Neural cell (in vitro differentiated cells): ENCODE measurements around the gene DNAAF3. TPM values are rescaled to one million over a fixed set of nuclear protein-coding genes. Genes with fewer than 3 reads are reported as not detected.

Experiments used
- H2AFZ ChIP-seq: fragments of 200-600, 300-800 bp; sonication (generic), shearing (Covaris generic); 2 replicates; pipeline ENCODE4 v1.6.0; 2014; ENCODE audit warnings: low read depth, mild to moderate bottlenecking, antibody characterized with exemption, low read length, moderate library complexity
- H3F3A ChIP-seq: fragments of 200-600 bp; shearing (Covaris generic); 2 replicates; pipeline ENCODE4 v1.6.1; 2016; ENCODE audit warnings: mild to moderate bottlenecking, moderate library complexity, mixed read lengths, antibody characterized with exemption, low read length; ENCODE audit not compliant: insufficient read depth, poor library complexity, severe bottlenecking
- H3K27ac ChIP-seq: fragments of 200-600, 300-800 bp; sonication (generic), shearing (Covaris generic); 2 replicates; pipeline ENCODE4 v1.5.1; 2014; ENCODE audit warnings: mild to moderate bottlenecking, low read length, moderate library complexity
- H3K27me3 ChIP-seq: fragments of 300-800, 200-600 bp; sonication (generic), shearing (Covaris generic); 2 replicates; pipeline ENCODE4 v1.6.0; 2014; ENCODE audit warnings: mild to moderate bottlenecking, low read depth, low read length, moderate library complexity; ENCODE audit not compliant: insufficient read depth
- H3K36me3 ChIP-seq: fragments of 300-800, 200-600 bp; sonication (generic), shearing (Covaris generic); 2 replicates; pipeline ENCODE4 v1.5.1; 2014; ENCODE audit warnings: mild to moderate bottlenecking, antibody characterized with exemption, low read length, moderate library complexity; ENCODE audit not compliant: insufficient read depth
- H3K4me2 ChIP-seq: fragments of 300-800, 200-600 bp; sonication (generic), shearing (Covaris generic); 2 replicates; pipeline ENCODE4 v1.6.0; 2014; ENCODE audit warnings: mild to moderate bottlenecking, low read length
- H3K4me3 ChIP-seq: fragments of 300-800, 200-600 bp; sonication (generic), shearing (Covaris generic); 2 replicates; pipeline ENCODE4 v1.5.1; 2014; ENCODE audit warnings: mild to moderate bottlenecking, low read length, moderate library complexity
- H3K79me2 ChIP-seq: fragments of 200-600 bp; shearing (Covaris generic); replicated peaks from 2 replicates; pipeline ENCODE4 v1.6.0; 2014; ENCODE audit warnings: mild to moderate bottlenecking, low read length, moderate library complexity; ENCODE audit not compliant: insufficient read depth
- H3K9ac ChIP-seq: fragments of 300-800, 200-600 bp; sonication (generic), shearing (Covaris generic); 2 replicates; pipeline ENCODE4 v1.6.1; 2016; ENCODE audit warnings: mild to moderate bottlenecking, low read length, mixed read lengths
- H3K9me2 ChIP-seq: fragments of 200-600 bp; shearing (Covaris generic); 2 replicates; pipeline ENCODE4 v1.6.1; 2016; ENCODE audit warnings: mild to moderate bottlenecking, low read length, mixed read lengths; ENCODE audit not compliant: insufficient read depth
- H3K9me3 ChIP-seq: fragments of 200-600, 300-800 bp; sonication (generic), shearing (Covaris generic); 2 replicates; pipeline ENCODE4 v1.6.1; 2016; ENCODE audit warnings: mild to moderate bottlenecking, mixed run types, low read length, moderate library complexity, mixed read lengths
- H4K20me1 ChIP-seq: fragments of 200-600 bp; shearing (Covaris generic); 2 replicates; pipeline ENCODE4 v1.6.1; 2016; ENCODE audit warnings: mild to moderate bottlenecking, mixed run types; ENCODE audit not compliant: insufficient read depth
- EP300 ChIP-seq: fragments of 450-650 bp; conservative IDR thresholded peaks from 2 replicates; pipeline ENCODE4 v1.6.1; 2014; ENCODE audit warnings: antibody characterized with exemption, mild to moderate bottlenecking, moderate library complexity; ENCODE audit not compliant: poor library complexity, severe bottlenecking
- EZH2 ChIP-seq: fragments of 200-600, 300-800 bp; shearing (Covaris generic), sonication (generic); IDR thresholded peaks from 2 replicates; pipeline ENCODE4 v1.6.1; 2014; ENCODE audit warnings: antibody characterized with exemption, low read length, borderline replicate concordance, mild to moderate bottlenecking; ENCODE audit not compliant: insufficient read depth, poor library complexity, severe bottlenecking
- MXI1 ChIP-seq: fragments of 450-650 bp; conservative IDR thresholded peaks from 2 replicates; pipeline ENCODE4 v1.6.1; 2014; ENCODE audit warnings: antibody characterized with exemption, mild to moderate bottlenecking; ENCODE audit not compliant: poor library complexity, severe bottlenecking
- POLR2AphosphoS5 ChIP-seq: IDR thresholded peaks from 2 replicates; pipeline ENCODE4 v1.6.1; 2012
- RAD21 ChIP-seq: fragments of 450-650 bp; conservative IDR thresholded peaks from 2 replicates; pipeline ENCODE4 v1.6.1; 2014; ENCODE audit warnings: antibody characterized with exemption, mild to moderate bottlenecking, moderate library complexity
- SMC3 ChIP-seq: fragments of 450-650 bp; conservative IDR thresholded peaks from 2 replicates; pipeline ENCODE4 v1.6.1; 2014; ENCODE audit warnings: antibody characterized with exemption, mild to moderate bottlenecking, moderate library complexity; ENCODE audit not compliant: poor library complexity
- TAF1 ChIP-seq: IDR thresholded peaks from 2 replicates; pipeline ENCODE4 v1.6.1; 2012; ENCODE audit warnings: low read depth
- polyA plus RNA-seq: library from polyadenylated mRNA; depleted of rRNA; stranded (reverse); fragments of >200 nt; gene quantifications from 2 replicates; pipeline ENCODE4 v1.2.3, GENCODE V29; 2014
- TF ChIP-seq, protein P1 (sequence below): IDR thresholded peaks from 2 replicates; pipeline ENCODE4 v1.6.1; 2012; ENCODE audit warnings: borderline replicate concordance
- TF ChIP-seq, protein P2 (sequence below): fragments of 450-650 bp; IDR thresholded peaks from 2 replicates; pipeline ENCODE4 v1.5.1; 2014; ENCODE audit warnings: antibody characterized with exemption, mild to moderate bottlenecking, moderate library complexity; ENCODE audit not compliant: poor library complexity, severe bottlenecking

Gene DNAAF3
- polyA plus RNA-seq, 1 donor from 2014 or later, result 0.38 TPM

DNA sequence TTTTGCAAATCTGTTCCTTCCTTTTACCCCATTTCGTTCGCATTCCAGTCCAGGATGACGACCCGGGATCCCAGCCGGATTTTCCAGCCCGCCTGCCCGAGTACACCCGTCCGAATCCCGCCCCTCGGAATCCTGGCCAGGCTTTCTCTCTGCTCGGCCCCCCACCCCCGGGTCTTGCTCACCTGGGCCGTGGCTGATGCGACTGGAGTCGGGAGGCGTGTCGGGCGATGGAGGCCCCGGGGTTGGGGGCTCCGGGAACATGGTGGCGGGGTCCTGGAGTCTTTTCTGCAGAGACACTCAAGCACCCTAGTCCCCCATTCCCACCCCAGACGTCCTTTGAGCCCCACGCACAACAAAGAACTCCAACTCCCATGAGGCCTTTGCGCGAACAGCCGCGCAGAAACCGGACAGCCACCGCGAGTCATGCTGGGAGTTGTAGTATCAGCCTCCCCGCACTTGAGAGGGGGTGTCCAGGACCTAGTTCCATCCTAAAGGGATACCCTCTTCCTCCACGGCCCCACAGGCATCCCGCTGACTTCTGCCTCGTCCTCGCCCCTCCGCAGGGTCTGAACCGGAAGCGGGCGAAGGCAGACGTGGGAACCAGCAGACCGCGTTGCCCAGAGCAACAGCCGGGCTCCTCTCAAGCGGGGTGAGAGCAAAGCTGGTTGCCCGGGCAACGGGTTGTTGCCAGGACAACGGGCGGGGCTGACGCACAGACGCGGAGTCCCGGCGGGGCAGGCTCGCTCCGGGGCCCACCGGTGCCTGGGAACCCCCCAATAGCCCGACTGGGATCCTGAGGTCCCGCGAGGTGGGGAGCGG is 12.6 kb upstream of the DNAAF3 start:
- peaks cover 7% of the 10 kb centered on the region for H3K36me3 ChIP-seq
- peak overlapping the region; percentile 78 for H3K4me3 ChIP-seq
- H3K9me2 ChIP-seq, result no peaks in the 10 kb centered on the region
- H3K9ac ChIP-seq, result peak overlapping the region; percentile 99
- H3F3A ChIP-seq, result no peaks in the 10 kb centered on the region
- peaks cover 4% of the 10 kb centered on the region for H3K79me2 ChIP-seq
- no peaks in the 10 kb centered on the region for H3K9me3 ChIP-seq
- H3K27me3 ChIP-seq, result peaks cover 27% of the 10 kb centered on the region
- peak overlapping the region; percentile 66 for H2AFZ ChIP-seq
- H3K27ac ChIP-seq, result peak overlapping the region; percentile 98
- H3K4me2 ChIP-seq, result peak overlapping the region; percentile 69
- H4K20me1 ChIP-seq, result no peaks in the 10 kb centered on the region
- TF ChIP-seq, protein P1, sequence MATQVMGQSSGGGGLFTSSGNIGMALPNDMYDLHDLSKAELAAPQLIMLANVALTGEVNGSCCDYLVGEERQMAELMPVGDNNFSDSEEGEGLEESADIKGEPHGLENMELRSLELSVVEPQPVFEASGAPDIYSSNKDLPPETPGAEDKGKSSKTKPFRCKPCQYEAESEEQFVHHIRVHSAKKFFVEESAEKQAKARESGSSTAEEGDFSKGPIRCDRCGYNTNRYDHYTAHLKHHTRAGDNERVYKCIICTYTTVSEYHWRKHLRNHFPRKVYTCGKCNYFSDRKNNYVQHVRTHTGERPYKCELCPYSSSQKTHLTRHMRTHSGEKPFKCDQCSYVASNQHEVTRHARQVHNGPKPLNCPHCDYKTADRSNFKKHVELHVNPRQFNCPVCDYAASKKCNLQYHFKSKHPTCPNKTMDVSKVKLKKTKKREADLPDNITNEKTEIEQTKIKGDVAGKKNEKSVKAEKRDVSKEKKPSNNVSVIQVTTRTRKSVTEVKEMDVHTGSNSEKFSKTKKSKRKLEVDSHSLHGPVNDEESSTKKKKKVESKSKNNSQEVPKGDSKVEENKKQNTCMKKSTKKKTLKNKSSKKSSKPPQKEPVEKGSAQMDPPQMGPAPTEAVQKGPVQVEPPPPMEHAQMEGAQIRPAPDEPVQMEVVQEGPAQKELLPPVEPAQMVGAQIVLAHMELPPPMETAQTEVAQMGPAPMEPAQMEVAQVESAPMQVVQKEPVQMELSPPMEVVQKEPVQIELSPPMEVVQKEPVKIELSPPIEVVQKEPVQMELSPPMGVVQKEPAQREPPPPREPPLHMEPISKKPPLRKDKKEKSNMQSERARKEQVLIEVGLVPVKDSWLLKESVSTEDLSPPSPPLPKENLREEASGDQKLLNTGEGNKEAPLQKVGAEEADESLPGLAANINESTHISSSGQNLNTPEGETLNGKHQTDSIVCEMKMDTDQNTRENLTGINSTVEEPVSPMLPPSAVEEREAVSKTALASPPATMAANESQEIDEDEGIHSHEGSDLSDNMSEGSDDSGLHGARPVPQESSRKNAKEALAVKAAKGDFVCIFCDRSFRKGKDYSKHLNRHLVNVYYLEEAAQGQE, result peak; percentile 34
- TF ChIP-seq SMC3 (peak; percentile 53), EZH2 (no peak), TAF1 (peak; percentile 38), EP300 (peak; percentile 71), RAD21 (no peak), POLR2AphosphoS5 (peak; percentile 85), MXI1 (peak; percentile 98)
- TF ChIP-seq, protein P2, sequence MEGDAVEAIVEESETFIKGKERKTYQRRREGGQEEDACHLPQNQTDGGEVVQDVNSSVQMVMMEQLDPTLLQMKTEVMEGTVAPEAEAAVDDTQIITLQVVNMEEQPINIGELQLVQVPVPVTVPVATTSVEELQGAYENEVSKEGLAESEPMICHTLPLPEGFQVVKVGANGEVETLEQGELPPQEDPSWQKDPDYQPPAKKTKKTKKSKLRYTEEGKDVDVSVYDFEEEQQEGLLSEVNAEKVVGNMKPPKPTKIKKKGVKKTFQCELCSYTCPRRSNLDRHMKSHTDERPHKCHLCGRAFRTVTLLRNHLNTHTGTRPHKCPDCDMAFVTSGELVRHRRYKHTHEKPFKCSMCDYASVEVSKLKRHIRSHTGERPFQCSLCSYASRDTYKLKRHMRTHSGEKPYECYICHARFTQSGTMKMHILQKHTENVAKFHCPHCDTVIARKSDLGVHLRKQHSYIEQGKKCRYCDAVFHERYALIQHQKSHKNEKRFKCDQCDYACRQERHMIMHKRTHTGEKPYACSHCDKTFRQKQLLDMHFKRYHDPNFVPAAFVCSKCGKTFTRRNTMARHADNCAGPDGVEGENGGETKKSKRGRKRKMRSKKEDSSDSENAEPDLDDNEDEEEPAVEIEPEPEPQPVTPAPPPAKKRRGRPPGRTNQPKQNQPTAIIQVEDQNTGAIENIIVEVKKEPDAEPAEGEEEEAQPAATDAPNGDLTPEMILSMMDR, result no peak

DNA sequence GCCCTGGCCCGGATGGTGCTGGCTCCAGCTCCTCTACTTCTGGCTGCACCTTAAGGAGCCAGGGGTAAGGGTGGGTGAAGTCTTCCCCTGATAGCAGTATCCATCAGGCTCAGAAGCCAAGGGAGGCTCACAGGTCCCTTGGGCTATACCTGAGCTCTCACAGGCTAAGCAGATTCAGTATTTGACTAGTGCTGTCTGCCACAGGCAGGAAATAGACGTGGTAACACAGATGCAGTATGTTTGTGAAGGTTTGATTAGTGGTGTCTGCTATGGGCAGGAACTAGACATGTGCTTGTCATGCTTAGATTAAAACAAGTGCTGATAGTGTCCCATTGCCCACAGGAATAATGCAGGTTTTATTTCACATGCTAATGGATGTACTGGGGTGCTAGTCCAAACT is 9.7 kb upstream of the DNAAF3 start:
- Histone ChIP-seq H3K9ac (no peak overlapping the region), H3K27me3 (peaks cover 26% of the 10 kb centered on the region), H2AFZ (no peak overlapping the region), H3K79me2 (peaks cover 4% of the 10 kb centered on the region), H3K4me2 (no peak overlapping the region), H3K27ac (no peak overlapping the region), H3K9me2 (no peaks in the 10 kb centered on the region), H3F3A (no peaks in the 10 kb centered on the region), H3K4me3 (no peak overlapping the region), H3K36me3 (peaks cover 7% of the 10 kb centered on the region), H4K20me1 (peaks cover 4% of the 10 kb centered on the region), H3K9me3 (no peaks in the 10 kb centered on the region)
- TF ChIP-seq, protein P2, result no peak
- no peak for TF ChIP-seq POLR2AphosphoS5
